GM19240 (cell line): ENCODE data around the gene UNC5B.

Experiments used
- DNase-seq: peaks from one replicate; pipeline ENCODE4 v3.0.0; 2011; ENCODE audit warnings: low spot score; ENCODE audit not compliant: insufficient read length

UNC5B gene

GRCh38 chr10:71339796-71340589 lies 127.6 kb downstream of the UNC5B start:
- DNase-seq: no peak

- DNase-seq: no peak
Observed at GRCh38 chr10:71342573-71343391, 130.4 kb downstream of the UNC5B start.

GRCh38 chr10:71343392-71343773 lies 131.0 kb downstream of the UNC5B start:
- DNase-seq: no peak

GRCh38 chr10:71344154-71344925 lies 132.0 kb downstream of the UNC5B start:
- DNase-seq: no peak

GRCh38 chr10:71344993-71345480 lies 132.7 kb downstream of the UNC5B start:
- DNase-seq: no peak

- DNase-seq: no peak
Observed at GRCh38 chr10:71345694-71346093, 133.3 kb downstream of the UNC5B start.

- DNase-seq: no peak
Observed at GRCh38 chr10:71346731-71347130, 134.4 kb downstream of the UNC5B start.

- DNase-seq: no peak
Observed at GRCh38 chr10:71347587-71348395, 135.4 kb downstream of the UNC5B start.

- no peak for DNase-seq
Observed at GRCh38 chr10:71348850-71349249, 136.5 kb downstream of the UNC5B start.

- DNase-seq: no peak
Observed at GRCh38 chr10:71349406-71349805, 137.0 kb downstream of the UNC5B start.

- no peak for DNase-seq
Observed at GRCh38 chr10:71351087-71351486, 138.7 kb downstream of the UNC5B start.

- DNase-seq: no peak
Observed at GRCh38 chr10:71351628-71352319, 139.4 kb downstream of the UNC5B start.
